Mammary epithelial cell (primary cell): ENCODE results near the gene CYP19A1.

Source experiments
- CTCF ChIP-seq, 2 donors: IDR thresholded peaks in 1 of 2; conservative IDR thresholded peaks in 1 of 2; 2 replicates each; pipeline ENCODE4 v1.5.1; 2011 to 2012; ENCODE audit warnings: inconsistent platforms in 2 of 2, low read length in 2 of 2, mild to moderate bottlenecking in 2 of 2, control low read depth in 1 of 2, low read depth in 1 of 2; ENCODE audit not compliant: insufficient read depth in 1 of 2; ENCODE audit errors: extremely low read depth in 1 of 2
- EZH2 ChIP-seq: IDR thresholded peaks from 2 replicates; pipeline ENCODE4 v1.6.1; 2012; ENCODE audit warnings: low read length, inconsistent platforms, borderline replicate concordance

GRCh38 chr15:51263116-51263515 lies 75.3 kb downstream of the CYP19A1 start:
- TF ChIP-seq CTCF (conservative IDR thresholded peaks at IDR 0.05 in 1 of 2, IDR thresholded peaks at IDR 0.05 in 1 of 2; ENCODE audit: extremely low read depth in 1 of 2, insufficient read depth in 1 of 2, low read depth in 1 of 2, low read length in 2 of 2) (no peak), EZH2 (no peak)
